ENCODE results near the gene UBE3B. TPM values are rescaled to one million over a fixed set of nuclear protein-coding genes. Genes with fewer than 3 reads are reported as not detected.

Gene UBE3B
- total and polyA plus RNA-seq, 4 donors: 10.0 to 58.9 (median 26.8) TPM

DNA sequence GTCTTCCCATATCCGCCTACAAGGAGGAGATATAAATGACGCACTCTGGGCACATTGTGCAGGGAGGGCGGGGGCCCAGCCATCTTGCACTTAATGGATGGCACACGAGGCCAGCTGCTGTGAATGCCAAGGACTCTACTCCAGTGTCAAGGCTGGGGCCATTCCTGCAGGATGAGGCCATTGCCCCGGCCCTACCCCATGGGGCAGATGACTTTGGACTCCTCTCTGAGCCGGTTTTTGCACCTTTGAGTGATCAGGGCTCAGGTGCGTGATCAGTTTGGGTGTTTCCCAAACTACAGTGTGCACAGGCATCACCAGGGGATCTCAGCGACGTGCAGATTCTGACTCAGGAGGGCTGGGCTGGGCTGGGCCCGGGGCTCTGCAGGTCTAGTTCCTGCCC, 79.8 kb downstream of the UBE3B start:
- H3K36me3 ChIP-seq (ENCODE audit: control insufficient read depth in 4 of 4, insufficient read depth in 4 of 4, low read length in 4 of 4): peaks cover 0 to 12% (median under 1%) of the 10 kb centered on the region in 4 donors
- no peak for ATAC-seq (ENCODE audit: insufficient read depth, low FRiP score)
- 91 to 92% methylated on average over 10 of the region's 10 CpGs for WGBS, 2 donors
- H3K4me3 ChIP-seq: no peak overlapping the region
- H3K4me1 ChIP-seq (ENCODE audit: control insufficient read depth in 5 of 5, insufficient read depth in 5 of 5, low read length in 5 of 5): peaks cover 0 to 2% (median 0%) of the 10 kb centered on the region in 5 donors
- TF ChIP-seq CTCF (IDR thresholded peaks at IDR 0.05; ENCODE audit: control extremely low read depth, extremely low read depth): no peak
- DNase-seq: no peak
- no peak overlapping the region for H3K27ac ChIP-seq (ENCODE audit: low read depth in 1 of 2, low read length in 1 of 2)
- no peaks in the 10 kb centered on the region for H3K9me3 ChIP-seq (ENCODE audit: control insufficient read depth in 4 of 4, insufficient read depth in 3 of 4, low read length in 3 of 4)
- H3K27me3 ChIP-seq (ENCODE audit: control insufficient read depth in 3 of 3, insufficient read depth in 3 of 3, low read length in 2 of 3): peaks cover 0 to 13% (median 2%) of the 10 kb centered on the region in 3 donors
- H3K9ac ChIP-seq (ENCODE audit: insufficient read depth in 1 of 2, low read length in 2 of 2): no peak overlapping the region

DNA sequence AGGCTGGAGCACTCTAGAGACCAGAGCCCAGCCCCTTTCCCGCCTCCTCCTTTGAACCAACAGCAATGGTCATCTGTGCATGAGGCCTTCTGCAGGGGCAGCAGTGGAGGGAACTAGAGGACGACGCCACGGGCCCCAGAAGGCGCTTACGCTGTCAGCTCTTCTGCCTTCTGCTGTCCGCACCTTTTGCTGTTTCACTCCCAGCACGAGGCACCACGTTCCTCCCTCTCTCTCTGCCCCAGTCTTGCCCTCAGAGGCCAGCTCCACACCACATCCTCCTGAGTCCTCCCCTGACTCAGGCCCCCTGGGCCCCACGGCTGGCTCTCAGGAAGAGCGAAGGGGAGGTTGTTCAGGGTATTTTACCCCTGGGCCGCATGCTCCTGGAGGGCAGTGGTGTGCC, 80.4 kb downstream of the UBE3B start:
- H3K27ac ChIP-seq (ENCODE audit: low read depth in 1 of 2, low read length in 1 of 2): no peak overlapping the region
- peaks cover 0 to 2% (median 0%) of the 10 kb centered on the region in 5 donors for H3K4me1 ChIP-seq (ENCODE audit: control insufficient read depth in 5 of 5, insufficient read depth in 5 of 5, low read length in 5 of 5)
- no peak for TF ChIP-seq CTCF (IDR thresholded peaks at IDR 0.05; ENCODE audit: control extremely low read depth, extremely low read depth)
- H3K9me3 ChIP-seq (ENCODE audit: control insufficient read depth in 4 of 4, insufficient read depth in 3 of 4, low read length in 3 of 4): peaks cover 0 to 1% (median 0%) of the 10 kb centered on the region in 4 donors
- peaks cover 0 to 17% (median 3%) of the 10 kb centered on the region in 4 donors for H3K36me3 ChIP-seq (ENCODE audit: control insufficient read depth in 4 of 4, insufficient read depth in 4 of 4, low read length in 4 of 4)
- peaks cover 0 to 12% (median 2%) of the 10 kb centered on the region in 3 donors for H3K27me3 ChIP-seq (ENCODE audit: control insufficient read depth in 3 of 3, insufficient read depth in 3 of 3, low read length in 2 of 3)
- 79 to 84% methylated on average over 12 of the region's 12 CpGs for whole genome bisulfite sequencing, 2 donors
- H3K4me3 ChIP-seq: no peak overlapping the region
- ATAC-seq (ENCODE audit: insufficient read depth, low FRiP score) (no peak), DNase-seq (no peak)
- no peak overlapping the region for H3K9ac ChIP-seq (ENCODE audit: insufficient read depth in 1 of 2, low read length in 2 of 2)

GRCh38 chr12:109558374-109559199, 81.2 kb downstream of the UBE3B start:
- TF ChIP-seq CTCF (IDR thresholded peaks at IDR 0.05; ENCODE audit: control extremely low read depth, extremely low read depth): no peak
- Histone ChIP-seq H3K27me3 (ENCODE audit: control insufficient read depth in 3 of 3, insufficient read depth in 3 of 3, low read length in 2 of 3) (peaks cover 0 to 6% (median 2%) of the 10 kb centered on the region in 3 donors), H3K36me3 (ENCODE audit: control insufficient read depth in 4 of 4, insufficient read depth in 4 of 4, low read length in 4 of 4) (peaks cover 0 to 22% (median 6%) of the 10 kb centered on the region in 4 donors), H3K4me3 (no peak overlapping the region), H3K9me3 (ENCODE audit: control insufficient read depth in 4 of 4, insufficient read depth in 3 of 4, low read length in 3 of 4) (peaks cover 0 to 1% (median 0%) of the 10 kb centered on the region in 4 donors), H3K9ac (ENCODE audit: insufficient read depth in 1 of 2, low read length in 2 of 2) (no peak overlapping the region), H3K27ac (ENCODE audit: low read depth in 1 of 2, low read length in 1 of 2) (no peak overlapping the region), H3K4me1 (ENCODE audit: control insufficient read depth in 5 of 5, insufficient read depth in 5 of 5, low read length in 5 of 5) (no peaks in the 10 kb centered on the region)
- ATAC-seq (ENCODE audit: insufficient read depth, low FRiP score) (no peak), DNase-seq (no peak)
- WGBS, 2 donors: 95% methylated on average over 24 to 25 of the region's 25 CpGs
